Body of pancreas (tissue), 4 donors: ENCODE results near the gene PSMB2. TPM values are rescaled to one million over a fixed set of nuclear protein-coding genes. Genes with fewer than 3 reads are reported as not detected.

Experiments used
- ATAC-seq: fragments of 150-250 bp; one replicate; pipeline ENCODE4 v1.9.1; 2016
- DNase-seq, 4 donors: peaks; one replicate each; pipeline ENCODE4 v3.0.0-alpha.2; 2019
- H3K27ac ChIP-seq, 4 donors: fragments of 200-600 bp; sonication (generic); 1 replicate in 3 of 4; 2 replicates in 1 of 4; pipeline versions ENCODE4 v1.5.1 to v1.6.1; 2016 to 2019; ENCODE audit warnings: mild to moderate bottlenecking in 1 of 4, mixed read lengths in 1 of 4, moderate library complexity in 1 of 4
- H3K27me3 ChIP-seq, 2 donors: fragments of 200-600 bp; sonication (generic); one replicate each; pipeline ENCODE4 v1.6.0; 2016; ENCODE audit warnings: mild to moderate bottlenecking in 1 of 2
- H3K36me3 ChIP-seq, 2 donors: fragments of 200-600 bp; sonication (generic); replicated peaks in 1 of 2; 2 replicates each; pipeline ENCODE4 v1.5.1; 2016; ENCODE audit warnings: low read depth in 2 of 2; ENCODE audit not compliant: insufficient read depth in 1 of 2
- H3K4me1 ChIP-seq: fragments of 200-600 bp; sonication (generic); one replicate; pipeline ENCODE4 v1.6.0; 2016
- H3K4me3 ChIP-seq, 2 donors: fragments of 200-600 bp; sonication (generic); 1 replicate in 1 of 2; 2 replicates in 1 of 2; pipeline ENCODE4 v1.5.1; 2016 to 2019
- H3K9me3 ChIP-seq, 3 donors: fragments of 200-600 bp; sonication (generic); 1 replicate in 2 of 3; 2 replicates in 1 of 3; pipeline ENCODE4 v1.5.1; 2016
- CTCF ChIP-seq, 7 experiments: fragments of 450-650 bp in 4 of 7; fragments of 200-600 bp in 3 of 7; sonication (generic) in 3 of 7; IDR thresholded peaks; one replicate each; pipeline ENCODE4 v1.5.1; 2016 to 2019; ENCODE audit warnings: antibody characterized with exemption in 7 of 7
- POLR2A ChIP-seq, 3 donors: fragments of 450-650 bp; IDR thresholded peaks; one replicate each; pipeline ENCODE4 v1.6.1; 2016; ENCODE audit warnings: antibody characterized with exemption in 3 of 3, mild to moderate bottlenecking in 2 of 3
- WGBS, 2 donors: methylation state at CpG; one replicate each; pipeline ENCODE4 v1.1.5; 2017; 5-methylcytosine and 5-hydroxymethylcytosine counted together
- intact Hi-C: fragments of 100-400 bp; cut with DNase I; formaldehyde crosslinking; loops from one replicate; pipeline ENCODE4 v1.15.1; 2023
- total RNA-seq, 2 donors: library from RNA; depleted of rRNA; stranded (reverse); fragments of >200 nt; gene quantifications; one replicate each; pipeline ENCODE4 v1.1.0, GENCODE V29; 2016

The PSMB2 gene
- total RNA-seq, 2 donors from 2014 or later: 13.2 to 17.5 TPM

- Histone ChIP-seq H3K4me1 (no peaks in the 10 kb centered on the region), H3K9me3 (no peaks in the 10 kb centered on the region), H3K4me3 (no peak overlapping the region), H3K27ac (no peak overlapping the region), H3K36me3 (no peaks in the 10 kb centered on the region), H3K27me3 (no peaks in the 10 kb centered on the region)
- DNase-seq: no peak
- TF ChIP-seq CTCF (IDR thresholded peaks at IDR 0.05) (no peak), POLR2A (IDR thresholded peaks at IDR 0.05) (no peak)
- ATAC-seq: no peak
- 17 to 28% methylated on average over 6 of the region's 6 CpGs for WGBS, 2 donors
- intact Hi-C loops: no loop called here
These were observed 18.3 kb upstream of the PSMB2 start for GRCh38 chr1:35659589-35659988.

GRCh38 chr1:35657851-35658250 is 16.5 kb upstream of the PSMB2 start:
- 63 to 77% methylated on average over 2 of the region's 2 CpGs for WGBS, 2 donors
- DNase-seq (no peak), ATAC-seq (no peak)
- Histone ChIP-seq H3K36me3 (no peaks in the 10 kb centered on the region), H3K4me3 (no peak overlapping the region), H3K27me3 (no peaks in the 10 kb centered on the region), H3K27ac (no peak overlapping the region), H3K4me1 (no peaks in the 10 kb centered on the region), H3K9me3 (no peaks in the 10 kb centered on the region)
- TF ChIP-seq POLR2A (IDR thresholded peaks at IDR 0.05) (no peak), CTCF (IDR thresholded peaks at IDR 0.05) (no peak)
- intact Hi-C loops: no loop called here

- 77 to 85% methylated on average over 3 to 4 of the region's 4 CpGs for WGBS, 2 donors
- Histone ChIP-seq H3K9me3 (no peaks in the 10 kb centered on the region), H3K27me3 (no peaks in the 10 kb centered on the region), H3K4me3 (no peak overlapping the region), H3K36me3 (no peaks in the 10 kb centered on the region), H3K4me1 (no peaks in the 10 kb centered on the region), H3K27ac (no peak overlapping the region)
- ATAC-seq (no peak), DNase-seq (no peak)
- intact Hi-C loops: no loop called here
- TF ChIP-seq POLR2A (IDR thresholded peaks at IDR 0.05): no peak
- no peak for TF ChIP-seq CTCF (IDR thresholded peaks at IDR 0.05)
These were observed 15.5 kb upstream of the PSMB2 start for GRCh38 chr1:35656863-35657232.

GRCh38 chr1:35656148-35656862 is 15.0 kb upstream of the PSMB2 start:
- Histone ChIP-seq H3K27me3 (no peaks in the 10 kb centered on the region), H3K4me3 (no peak overlapping the region), H3K9me3 (no peaks in the 10 kb centered on the region), H3K4me1 (peaks cover 1% of the 10 kb centered on the region), H3K27ac (no peak overlapping the region), H3K36me3 (no peaks in the 10 kb centered on the region)
- TF ChIP-seq CTCF (IDR thresholded peaks at IDR 0.05) (no peak), POLR2A (IDR thresholded peaks at IDR 0.05) (no peak)
- ATAC-seq (no peak), DNase-seq (no peak)
- intact Hi-C loops: no loop called here
- WGBS, 2 donors: 62 to 67% methylated on average over 5 of the region's 5 CpGs

GRCh38 chr1:35655196-35655595 is 13.9 kb upstream of the PSMB2 start:
- no peak for TF ChIP-seq POLR2A (IDR thresholded peaks at IDR 0.05)
- no peak for TF ChIP-seq CTCF (IDR thresholded peaks at IDR 0.05)
- Histone ChIP-seq H3K4me1 (peaks cover 12% of the 10 kb centered on the region), H3K4me3 (no peak overlapping the region), H3K27me3 (no peaks in the 10 kb centered on the region), H3K9me3 (no peaks in the 10 kb centered on the region), H3K27ac (no peak overlapping the region), H3K36me3 (no peaks in the 10 kb centered on the region)
- ATAC-seq (no peak), DNase-seq (no peak)
- 38 to 50% methylated on average over 1 of the region's 1 CpG for WGBS, 2 donors
- intact Hi-C loops: no loop called here
